Activated T-cell treated with anti-CD3 and anti-CD28 coated beads for 48 hours (primary cell): ENCODE results near the gene ANKRD28.

Experiments
- DNase-seq: peaks from one replicate; pipeline ENCODE4 v3.0.0-alpha.2; 2020; ENCODE audit warnings: low read depth

The ANKRD28 gene

GRCh38 chr3:15664144-15664543, 133.6 kb downstream of the ANKRD28 start:
- DNase-seq, result no peak

GRCh38 chr3:15660055-15660935, 137.5 kb downstream of the ANKRD28 start:
- DNase-seq, result no peak

DNA sequence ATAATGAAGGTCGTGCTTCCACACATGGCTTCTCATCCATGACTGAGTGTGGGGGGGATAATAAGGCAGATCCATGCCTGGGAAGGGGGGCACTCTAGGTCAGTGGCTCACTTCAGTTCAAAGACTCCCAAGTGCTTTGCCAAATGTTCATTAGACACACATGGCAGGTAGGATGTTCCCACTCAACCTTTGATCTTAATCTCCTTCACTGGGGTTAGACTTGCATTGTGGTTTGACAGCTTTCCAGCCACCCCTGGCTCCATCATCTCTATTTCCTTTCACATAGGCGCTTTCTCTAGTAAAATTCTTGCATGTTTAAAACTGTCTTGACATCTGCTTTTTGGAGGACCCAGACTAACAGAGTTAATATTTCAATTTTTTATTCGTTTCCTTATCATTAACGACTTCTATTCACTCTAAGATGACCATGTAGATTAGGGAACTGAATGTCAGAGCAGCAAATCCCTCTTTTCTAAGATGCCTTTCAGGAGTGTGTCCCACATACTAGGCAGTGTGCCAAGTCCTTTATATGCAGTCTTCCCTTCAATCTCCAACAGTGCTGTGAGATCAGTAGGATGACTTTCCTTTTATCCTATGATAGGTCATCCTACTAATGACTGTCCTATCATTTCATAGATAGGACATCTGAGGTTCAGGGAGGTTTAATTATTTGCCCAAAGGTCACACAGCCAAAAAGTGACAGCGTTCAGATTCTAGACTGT, 138.4 kb downstream of the ANKRD28 start:
- DNase-seq, result no peak

DNA sequence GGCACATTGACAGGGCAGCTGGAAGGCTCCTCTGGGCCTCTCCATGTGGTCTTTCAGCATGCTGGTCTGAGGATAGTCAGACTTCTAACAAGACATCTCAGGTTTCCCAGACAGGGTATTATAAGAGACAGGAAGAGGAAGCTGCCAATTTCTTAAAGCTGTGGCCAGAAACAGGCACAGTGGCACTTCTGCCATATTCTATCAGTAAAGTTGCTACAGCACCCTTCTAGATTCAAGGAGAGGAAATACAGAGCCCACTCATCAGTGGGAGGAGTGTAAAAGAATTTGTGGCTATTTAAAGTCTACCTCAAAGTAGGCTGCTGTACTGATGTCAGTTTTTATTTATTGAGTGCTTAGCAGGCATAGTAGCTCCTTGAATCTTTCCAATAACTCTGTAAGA, 140.8 kb downstream of the ANKRD28 start:
- DNase-seq, result no peak

DNA sequence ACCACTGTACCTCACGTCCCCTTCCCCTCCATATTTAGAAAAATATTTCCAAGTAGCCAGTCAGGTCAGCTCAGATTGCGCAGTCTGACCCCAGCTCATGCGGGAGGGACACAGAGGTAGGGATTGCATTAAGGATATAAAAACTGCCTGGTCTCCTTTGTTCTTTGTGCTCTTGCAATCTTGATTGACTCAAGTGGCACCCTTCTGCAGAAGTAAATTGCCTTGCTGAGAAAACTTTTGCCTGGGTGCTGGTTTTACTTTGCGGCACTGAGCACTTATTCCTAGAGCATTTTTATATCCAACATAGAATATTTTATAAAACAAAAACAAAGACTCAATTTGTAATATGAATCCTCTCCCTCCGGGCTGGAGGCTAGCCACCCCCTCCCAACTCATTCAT, 141.4 kb downstream of the ANKRD28 start:
- no peak for DNase-seq

DNA sequence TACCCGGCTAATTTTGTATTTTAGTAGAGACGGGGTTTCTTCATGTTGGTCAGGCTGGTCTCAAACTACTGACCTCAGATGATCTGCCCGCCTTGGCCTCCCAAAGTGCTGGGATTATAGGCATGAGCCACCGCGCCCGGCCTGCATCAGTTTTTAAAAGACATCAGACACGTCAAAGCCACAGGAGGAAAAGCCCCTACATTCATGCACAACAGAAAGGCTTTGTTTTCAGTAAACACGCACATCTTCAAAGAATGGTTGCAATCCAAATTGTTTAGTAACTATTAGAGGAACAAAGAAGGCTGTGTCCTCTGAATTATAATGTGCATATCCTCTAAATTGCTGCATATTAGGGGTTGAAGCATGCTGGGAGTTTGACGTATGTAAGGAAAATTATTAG, 142.9 kb downstream of the ANKRD28 start:
- no peak for DNase-seq

DNA sequence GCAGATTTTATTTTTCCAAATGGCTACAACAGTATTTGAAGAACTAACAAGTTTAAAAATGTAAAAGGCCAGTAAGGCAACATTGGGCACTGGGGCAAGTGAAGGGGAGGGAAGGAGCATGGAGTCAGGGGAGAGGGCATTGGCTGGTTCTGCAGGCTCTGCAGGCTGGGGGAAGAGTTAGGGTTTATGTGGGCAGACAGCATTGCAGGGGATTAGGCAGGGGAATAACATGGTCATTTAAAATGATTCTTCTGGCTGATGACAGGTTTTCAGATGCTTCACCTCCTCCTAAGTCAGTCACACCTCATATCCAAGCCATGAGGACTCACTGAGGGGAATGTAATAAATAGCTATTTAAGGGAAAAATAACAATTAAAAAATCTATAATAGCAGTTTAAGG, 143.7 kb downstream of the ANKRD28 start:
- no peak for DNase-seq

GRCh38 chr3:15653321-15653720, 144.5 kb downstream of the ANKRD28 start:
- no peak for DNase-seq

DNA sequence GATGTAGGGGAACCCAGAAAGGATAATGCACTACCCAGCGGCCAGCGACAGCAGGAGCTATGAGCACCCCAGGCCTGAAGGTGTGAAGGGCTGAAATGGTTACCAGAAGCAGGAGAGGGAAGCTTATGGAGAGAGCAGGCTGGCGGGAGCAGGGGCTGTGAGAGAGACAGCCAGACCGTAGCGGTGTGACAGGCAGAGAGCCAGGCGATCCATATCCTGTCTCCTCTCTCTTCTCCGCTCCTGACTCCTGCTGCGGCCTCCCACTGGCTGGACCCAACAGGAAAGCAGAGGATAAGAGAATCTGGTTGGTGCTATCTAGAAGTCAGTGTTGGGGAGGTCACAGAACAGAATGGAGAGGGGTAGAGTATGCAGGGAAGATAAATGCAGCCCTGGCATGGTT, 146.4 kb downstream of the ANKRD28 start:
- no peak for DNase-seq

DNA sequence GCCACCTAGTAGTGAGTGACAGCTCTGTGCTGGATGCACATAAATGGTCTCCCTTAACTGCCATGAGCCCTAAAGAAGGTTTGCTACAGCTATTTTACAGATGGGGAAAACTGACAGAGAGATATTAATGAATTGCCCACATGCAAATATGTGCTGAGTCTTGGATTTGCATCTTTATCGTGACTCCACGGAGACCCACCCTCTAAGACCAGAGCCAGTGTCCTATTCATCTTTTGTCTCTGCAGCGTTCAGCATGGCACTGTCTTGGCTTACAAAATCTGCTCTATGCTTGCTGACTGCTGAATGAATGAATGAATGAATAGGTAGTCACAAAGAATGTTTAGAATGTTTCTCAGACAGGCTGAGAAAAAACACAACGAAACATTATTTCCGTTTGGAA, 147.9 kb downstream of the ANKRD28 start:
- no peak for DNase-seq

GRCh38 chr3:15649341-15649740, 148.4 kb downstream of the ANKRD28 start:
- no peak for DNase-seq

DNA sequence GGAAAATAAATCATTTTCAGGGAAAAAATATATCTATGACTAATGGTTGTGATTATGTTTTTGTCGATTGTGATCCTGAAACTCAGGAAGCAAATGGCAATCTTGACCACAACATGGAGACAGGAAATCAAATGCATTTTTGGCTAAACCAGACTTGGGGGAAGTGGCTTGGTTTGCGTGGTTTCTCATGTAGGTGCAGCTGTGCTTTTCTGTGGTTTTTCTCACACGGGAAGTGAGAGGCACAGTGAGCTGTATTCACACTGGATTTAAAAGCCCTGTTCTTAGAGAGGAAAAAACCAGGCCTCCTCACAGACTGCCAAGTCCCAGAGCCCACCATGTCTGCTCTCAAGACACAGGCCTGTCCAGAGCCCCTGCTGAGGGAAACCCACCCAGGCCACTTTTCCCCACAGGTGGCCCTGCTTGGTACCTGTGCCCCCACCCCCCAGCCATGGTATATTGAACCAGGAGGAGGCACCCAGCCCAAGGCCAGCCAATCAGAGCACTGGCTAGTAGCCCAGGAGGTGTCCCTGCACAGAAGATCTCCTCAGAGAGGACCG, 150.1 kb downstream of the ANKRD28 start:
- DNase-seq, result peak; percentile 40

DNA sequence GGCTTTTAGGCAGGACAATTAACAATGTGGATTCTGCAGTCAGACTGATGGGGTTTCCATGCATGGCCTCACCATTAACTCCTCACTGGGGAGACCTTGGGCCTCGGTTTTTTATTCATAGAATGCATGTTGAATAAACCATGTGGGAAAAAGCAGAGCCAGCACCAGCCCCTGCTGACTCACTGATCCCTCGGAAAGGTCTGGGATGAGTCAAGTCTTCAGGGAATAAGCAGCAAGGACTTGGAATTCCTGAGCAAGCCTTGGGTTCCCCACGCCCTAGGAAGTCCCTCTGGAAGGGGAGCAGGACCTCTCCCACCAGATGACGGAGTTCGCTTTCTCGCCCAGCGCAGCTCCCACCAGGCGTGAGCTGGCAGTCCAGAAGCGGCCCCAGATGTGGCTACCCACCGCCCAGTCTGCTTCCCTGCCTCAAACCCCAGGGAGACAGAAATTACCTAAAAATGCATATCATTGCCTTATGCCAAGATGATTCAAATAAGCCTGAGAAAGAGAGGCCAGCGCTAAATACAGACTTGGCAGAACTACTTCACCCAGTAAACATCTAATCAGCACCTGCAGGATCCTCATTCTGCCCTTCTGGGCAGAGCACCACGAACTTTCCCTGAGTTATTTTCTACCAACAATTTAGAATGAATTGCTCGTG, 150.8 kb downstream of the ANKRD28 start:
- no peak for DNase-seq

DNA sequence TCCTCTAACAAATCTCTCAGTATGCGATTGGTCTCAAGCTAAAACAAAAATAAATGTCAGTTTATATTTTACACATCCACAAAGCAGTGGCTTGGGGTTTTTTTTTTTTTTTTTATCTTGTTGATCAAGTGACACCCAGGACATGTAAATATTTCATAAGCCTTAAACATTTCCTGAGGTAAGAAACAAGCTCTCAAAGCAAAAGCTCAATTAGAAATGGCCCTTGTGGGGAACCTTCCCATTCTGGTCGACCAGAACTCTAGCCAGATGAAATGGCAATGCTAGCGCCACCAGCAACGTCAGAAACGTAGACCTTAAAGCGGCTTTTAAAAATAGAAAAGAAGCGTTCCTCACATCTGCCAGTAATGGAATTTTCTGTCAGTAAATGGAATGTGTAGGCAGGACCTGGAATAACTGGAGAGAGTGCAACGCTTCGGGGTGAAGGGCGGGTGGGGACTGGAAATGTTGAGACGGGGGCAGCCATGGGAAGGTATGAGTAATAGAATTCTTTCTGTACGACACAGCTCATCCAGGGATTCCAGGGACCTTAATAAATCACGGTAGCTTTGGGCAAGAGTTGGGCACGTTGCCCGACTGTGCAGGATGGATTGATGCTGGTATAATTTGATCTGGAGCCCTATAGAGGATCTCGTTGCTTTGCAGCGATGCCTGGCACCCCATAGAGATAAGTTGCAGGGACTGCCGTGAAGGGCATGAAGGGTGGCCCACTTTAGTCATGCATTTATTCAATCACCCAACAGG, 151.9 kb downstream of the ANKRD28 start:
- DNase-seq, result no peak

GRCh38 chr3:15645246-15645645, 152.5 kb downstream of the ANKRD28 start:
- DNase-seq, result no peak

- no peak for DNase-seq
Measured at GRCh38 chr3:15638891-15639262, 158.9 kb downstream of the ANKRD28 start.

DNA sequence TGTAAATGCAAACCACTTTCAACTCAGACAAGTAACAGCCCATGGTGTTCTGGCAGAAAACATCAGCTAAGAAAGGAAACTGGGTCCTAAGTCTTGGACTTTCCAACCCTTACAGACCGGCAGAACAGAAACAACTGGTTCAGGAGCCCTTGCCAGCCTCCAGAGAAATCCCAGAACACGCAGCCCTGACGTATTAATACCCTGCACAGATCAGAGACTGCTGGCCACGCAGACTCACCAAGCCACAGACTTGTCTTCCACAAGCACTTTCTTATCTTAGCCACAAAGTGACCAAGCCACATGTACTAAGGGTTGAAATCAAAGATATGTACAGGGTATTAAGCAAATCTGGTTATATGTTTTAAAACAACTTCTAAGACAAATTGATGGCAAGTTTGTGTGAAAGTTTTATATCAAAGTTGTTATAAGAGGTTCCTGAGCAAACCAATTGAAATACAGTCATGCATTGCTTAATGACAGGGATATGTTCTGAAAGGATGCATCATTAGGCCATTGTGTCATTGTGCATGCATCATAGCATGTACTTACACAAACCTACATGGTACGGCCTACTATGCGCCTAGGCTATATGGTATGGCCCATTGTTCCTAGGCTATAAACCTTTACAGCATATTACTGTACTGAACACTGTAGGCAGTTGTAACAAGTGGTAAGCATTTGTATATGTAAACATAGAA, 159.4 kb downstream of the ANKRD28 start:
- no peak for DNase-seq

GRCh38 chr3:15637131-15637951, 160.4 kb downstream of the ANKRD28 start:
- no peak for DNase-seq

DNA sequence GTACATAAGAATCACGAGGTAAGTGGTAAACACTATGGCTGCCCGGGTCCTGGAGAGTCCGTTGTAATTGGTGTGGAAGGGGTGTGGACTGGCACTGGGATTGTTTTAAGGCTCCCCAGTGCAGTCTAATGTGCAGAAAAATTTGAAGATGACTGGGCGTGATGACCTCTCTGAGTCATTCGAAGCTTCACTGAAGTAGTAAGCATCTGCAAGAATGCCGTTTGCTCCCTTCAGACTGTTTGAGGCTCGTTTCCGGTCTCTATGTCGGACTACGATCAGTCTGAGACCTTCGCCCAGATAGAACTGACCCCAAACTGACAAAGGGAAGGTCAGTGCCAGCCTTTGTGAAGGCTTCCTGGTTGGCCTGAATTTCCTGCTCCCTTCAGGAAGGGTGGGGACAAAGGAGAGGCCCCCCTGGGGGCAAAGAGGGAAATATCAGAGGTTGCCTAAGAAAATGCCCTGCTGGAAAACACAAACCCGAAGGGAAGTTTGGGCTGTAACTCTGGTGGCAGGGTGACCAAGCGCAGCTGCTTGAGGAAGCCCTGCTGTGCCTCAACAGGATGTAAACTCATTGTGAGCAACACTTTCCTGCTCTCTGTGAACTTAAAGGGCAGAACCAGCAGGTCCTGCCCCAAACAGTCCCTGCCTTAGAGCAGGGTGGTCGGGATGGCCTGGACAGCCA, 161.6 kb downstream of the ANKRD28 start:
- DNase-seq, result peak; percentile 37
